ENCODE measurements around the gene AGBL3.

DNA sequence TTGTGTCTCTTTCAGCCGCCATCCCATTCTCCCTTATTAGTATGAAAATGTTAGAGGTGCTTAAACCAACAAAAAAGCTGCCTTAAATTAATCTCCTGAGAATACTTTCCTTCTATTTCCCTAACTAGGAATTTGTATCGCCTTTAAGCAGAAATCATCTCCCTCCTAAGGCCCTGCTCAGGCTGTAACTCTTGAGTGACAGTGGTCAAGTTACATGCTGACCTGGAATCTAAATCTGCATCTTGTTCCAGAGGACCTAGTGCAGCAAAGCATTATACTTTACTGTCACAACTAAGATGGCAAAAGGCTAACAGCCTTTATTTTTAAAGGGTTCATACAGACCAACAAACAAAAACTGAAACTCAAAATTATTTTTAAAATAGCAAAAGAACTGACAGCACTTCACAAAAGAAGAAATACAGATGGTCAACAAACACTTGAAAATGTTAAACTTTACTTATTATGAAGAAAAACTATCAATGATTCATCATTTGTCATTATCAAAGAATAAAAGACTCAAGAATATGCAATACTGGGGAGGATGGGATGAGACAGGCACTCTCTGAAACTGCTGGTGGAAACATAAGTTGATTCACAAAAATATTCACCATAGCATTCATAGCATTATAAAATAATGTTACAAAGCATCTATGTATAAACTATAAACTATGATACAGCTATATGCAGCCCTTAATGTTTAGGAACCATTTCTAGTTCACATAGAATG, 173.2 kb downstream of the AGBL3 start:
- TF ChIP-seq EZH2 (IDR thresholded peaks at IDR 0.05) (no peak), EZH2phosphoT487 (IDR thresholded peaks at IDR 0.05) (no peak)
- TF ChIP-seq, protein P1, sequence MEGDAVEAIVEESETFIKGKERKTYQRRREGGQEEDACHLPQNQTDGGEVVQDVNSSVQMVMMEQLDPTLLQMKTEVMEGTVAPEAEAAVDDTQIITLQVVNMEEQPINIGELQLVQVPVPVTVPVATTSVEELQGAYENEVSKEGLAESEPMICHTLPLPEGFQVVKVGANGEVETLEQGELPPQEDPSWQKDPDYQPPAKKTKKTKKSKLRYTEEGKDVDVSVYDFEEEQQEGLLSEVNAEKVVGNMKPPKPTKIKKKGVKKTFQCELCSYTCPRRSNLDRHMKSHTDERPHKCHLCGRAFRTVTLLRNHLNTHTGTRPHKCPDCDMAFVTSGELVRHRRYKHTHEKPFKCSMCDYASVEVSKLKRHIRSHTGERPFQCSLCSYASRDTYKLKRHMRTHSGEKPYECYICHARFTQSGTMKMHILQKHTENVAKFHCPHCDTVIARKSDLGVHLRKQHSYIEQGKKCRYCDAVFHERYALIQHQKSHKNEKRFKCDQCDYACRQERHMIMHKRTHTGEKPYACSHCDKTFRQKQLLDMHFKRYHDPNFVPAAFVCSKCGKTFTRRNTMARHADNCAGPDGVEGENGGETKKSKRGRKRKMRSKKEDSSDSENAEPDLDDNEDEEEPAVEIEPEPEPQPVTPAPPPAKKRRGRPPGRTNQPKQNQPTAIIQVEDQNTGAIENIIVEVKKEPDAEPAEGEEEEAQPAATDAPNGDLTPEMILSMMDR (IDR thresholded peaks at IDR 0.05), result no peak
